ENCODE results near the gene THSD7B. TPM values are rescaled to one million over a fixed set of nuclear protein-coding genes. Genes with fewer than 3 reads are reported as not detected.

The THSD7B gene
- total and polyA plus RNA-seq, 10 of the 15 experiments (the other 5 are each of a cell fraction or from before 2014, with no cell fraction given): 0.03 to 0.56 (median 0.28) TPM

DNA sequence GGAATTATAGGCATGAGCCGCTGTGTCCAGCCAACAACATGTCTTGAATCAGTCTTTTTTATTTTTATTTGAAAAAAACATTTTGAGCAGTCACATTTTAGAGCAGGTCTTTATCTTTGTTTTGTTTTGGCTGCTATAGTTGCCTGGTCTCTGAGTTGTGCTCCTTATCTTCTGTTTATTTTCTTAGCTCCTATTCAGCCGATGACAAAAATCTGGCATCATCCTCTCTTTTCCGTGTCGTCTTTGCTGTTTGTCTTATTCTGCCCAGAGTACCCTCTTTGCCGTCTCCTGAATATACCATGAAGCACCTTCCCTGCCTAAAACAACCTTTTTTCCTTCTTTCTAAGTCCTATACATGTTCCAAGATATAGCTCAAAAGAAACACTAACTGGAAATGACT is 201.1 kb downstream of the THSD7B start:
- no peak overlapping the region for H3K4me2 ChIP-seq (ENCODE audit: control insufficient read depth, insufficient read depth)
- no peaks in the 10 kb centered on the region for H3K36me3 ChIP-seq (ENCODE audit: control insufficient read depth in 2 of 2, insufficient read depth in 2 of 2, low read length in 1 of 2)
- H3K27me3 ChIP-seq (replicated peaks in 1 of 2; ENCODE audit: control insufficient read depth in 2 of 2, insufficient read depth in 2 of 2, low read length in 1 of 2): no peaks in the 10 kb centered on the region
- H3K9ac ChIP-seq (ENCODE audit: control insufficient read depth, insufficient read depth, low read length): no peak overlapping the region
- no peak overlapping the region for H3K27ac ChIP-seq (ENCODE audit: control insufficient read depth, insufficient read depth)
- ChIA-PET CTCF (no interaction called here), RAD21 (ENCODE audit: unreplicated experiment) (no interaction called here), SMC1A (ENCODE audit: uncharacterized antibody, unreplicated experiment) (interaction anchor here (0.9 kb wide), 1 partner anchor 11 kb away, joined by 5 read pairs; no protein-coding TSS in a partner anchor), POLR2A (no interaction called here)
- H3K4me3 ChIP-seq: no peak overlapping the region
- no peak for FAIRE-seq
- in situ Hi-C loops (cut with MboI) (no loop called here), intact Hi-C loops (cut with micrococcal nuclease; ENCODE audit: unreplicated experiment) (no loop called here)
- no peak overlapping the region for H2AFZ ChIP-seq (ENCODE audit: control insufficient read depth, low read depth, low read length)
- no peaks in the 10 kb centered on the region for H3K9me3 ChIP-seq (replicated peaks; ENCODE audit: control insufficient read depth, insufficient read depth, low read length)
- no peaks in the 10 kb centered on the region for H3K79me2 ChIP-seq (ENCODE audit: control insufficient read depth, insufficient read depth, low read length)
- no peaks in the 10 kb centered on the region for H4K20me1 ChIP-seq (ENCODE audit: control insufficient read depth, insufficient read depth)
- WGBS (ENCODE audit: insufficient coverage, insufficient replicate concordance, low lambda C conversion rate, missing lambda C conversion rate): 33% methylated on average over 5 of the region's 5 CpGs
- no TSS peak for BruUV-seq (replicated peaks)
- no peaks in the 10 kb centered on the region for H3K4me1 ChIP-seq (ENCODE audit: control insufficient read depth, insufficient read depth, low read length)
- ATAC-seq: no peak
- DNase-seq (ENCODE audit: low read depth, low spot score): no peak
- TF ChIP-seq PML (IDR thresholded peaks at IDR 0.05; ENCODE audit: low read length) (no peak), IKZF2 (IDR thresholded peaks at IDR 0.05) (no peak), ESRRA (IDR thresholded peaks at IDR 0.05; ENCODE audit: low read length) (no peak), CEBPB (IDR thresholded peaks at IDR 0.05; ENCODE audit: borderline replicate concordance in 1 of 2, low read depth in 2 of 2, low read length in 2 of 2) (no peak), MEF2A (IDR thresholded peaks at IDR 0.05; ENCODE audit: insufficient read depth, low read depth, low read length) (no peak), POLR2AphosphoS2 (IDR thresholded peaks at IDR 0.05; ENCODE audit: low read depth, low read length) (no peak), BACH1 (IDR thresholded peaks at IDR 0.05; ENCODE audit: borderline replicate concordance) (no peak), HCFC1 (IDR thresholded peaks at IDR 0.05; ENCODE audit: low read length) (no peak), DPF2 (IDR thresholded peaks at IDR 0.05) (no peak), POU2F2 (IDR thresholded peaks at IDR 0.05; ENCODE audit: borderline replicate concordance, low read depth, low read length) (no peak), PAX5 (IDR thresholded peaks at IDR 0.05; ENCODE audit: borderline replicate concordance, low read depth, low read length) (no peak), CHD4 (IDR thresholded peaks at IDR 0.05) (no peak)
- TF ChIP-seq, protein P1, sequence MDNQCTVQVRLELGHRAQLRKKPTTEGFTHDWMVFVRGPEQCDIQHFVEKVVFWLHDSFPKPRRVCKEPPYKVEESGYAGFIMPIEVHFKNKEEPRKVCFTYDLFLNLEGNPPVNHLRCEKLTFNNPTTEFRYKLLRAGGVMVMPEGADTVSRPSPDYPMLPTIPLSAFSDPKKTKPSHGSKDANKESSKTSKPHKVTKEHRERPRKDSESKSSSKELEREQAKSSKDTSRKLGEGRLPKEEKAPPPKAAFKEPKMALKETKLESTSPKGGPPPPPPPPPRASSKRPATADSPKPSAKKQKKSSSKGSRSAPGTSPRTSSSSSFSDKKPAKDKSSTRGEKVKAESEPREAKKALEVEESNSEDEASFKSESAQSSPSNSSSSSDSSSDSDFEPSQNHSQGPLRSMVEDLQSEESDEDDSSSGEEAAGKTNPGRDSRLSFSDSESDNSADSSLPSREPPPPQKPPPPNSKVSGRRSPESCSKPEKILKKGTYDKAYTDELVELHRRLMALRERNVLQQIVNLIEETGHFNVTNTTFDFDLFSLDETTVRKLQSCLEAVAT (IDR thresholded peaks at IDR 0.05): no peak
- TF ChIP-seq, protein P2, sequence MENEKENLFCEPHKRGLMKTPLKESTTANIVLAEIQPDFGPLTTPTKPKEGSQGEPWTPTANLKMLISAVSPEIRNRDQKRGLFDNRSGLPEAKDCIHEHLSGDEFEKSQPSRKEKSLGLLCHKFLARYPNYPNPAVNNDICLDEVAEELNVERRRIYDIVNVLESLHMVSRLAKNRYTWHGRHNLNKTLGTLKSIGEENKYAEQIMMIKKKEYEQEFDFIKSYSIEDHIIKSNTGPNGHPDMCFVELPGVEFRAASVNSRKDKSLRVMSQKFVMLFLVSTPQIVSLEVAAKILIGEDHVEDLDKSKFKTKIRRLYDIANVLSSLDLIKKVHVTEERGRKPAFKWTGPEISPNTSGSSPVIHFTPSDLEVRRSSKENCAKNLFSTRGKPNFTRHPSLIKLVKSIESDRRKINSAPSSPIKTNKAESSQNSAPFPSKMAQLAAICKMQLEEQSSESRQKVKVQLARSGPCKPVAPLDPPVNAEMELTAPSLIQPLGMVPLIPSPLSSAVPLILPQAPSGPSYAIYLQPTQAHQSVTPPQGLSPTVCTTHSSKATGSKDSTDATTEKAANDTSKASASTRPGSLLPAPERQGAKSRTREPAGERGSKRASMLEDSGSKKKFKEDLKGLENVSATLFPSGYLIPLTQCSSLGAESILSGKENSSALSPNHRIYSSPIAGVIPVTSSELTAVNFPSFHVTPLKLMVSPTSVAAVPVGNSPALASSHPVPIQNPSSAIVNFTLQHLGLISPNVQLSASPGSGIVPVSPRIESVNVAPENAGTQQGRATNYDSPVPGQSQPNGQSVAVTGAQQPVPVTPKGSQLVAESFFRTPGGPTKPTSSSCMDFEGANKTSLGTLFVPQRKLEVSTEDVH (IDR thresholded peaks at IDR 0.05; ENCODE audit: low read depth, partially characterized antibody): no peak
- TF ChIP-seq, protein P3, sequence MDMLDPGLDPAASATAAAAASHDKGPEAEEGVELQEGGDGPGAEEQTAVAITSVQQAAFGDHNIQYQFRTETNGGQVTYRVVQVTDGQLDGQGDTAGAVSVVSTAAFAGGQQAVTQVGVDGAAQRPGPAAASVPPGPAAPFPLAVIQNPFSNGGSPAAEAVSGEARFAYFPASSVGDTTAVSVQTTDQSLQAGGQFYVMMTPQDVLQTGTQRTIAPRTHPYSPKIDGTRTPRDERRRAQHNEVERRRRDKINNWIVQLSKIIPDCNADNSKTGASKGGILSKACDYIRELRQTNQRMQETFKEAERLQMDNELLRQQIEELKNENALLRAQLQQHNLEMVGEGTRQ (IDR thresholded peaks at IDR 0.05; ENCODE audit: borderline replicate concordance, low read depth, low read length): no peak
- TF ChIP-seq, protein P4, sequence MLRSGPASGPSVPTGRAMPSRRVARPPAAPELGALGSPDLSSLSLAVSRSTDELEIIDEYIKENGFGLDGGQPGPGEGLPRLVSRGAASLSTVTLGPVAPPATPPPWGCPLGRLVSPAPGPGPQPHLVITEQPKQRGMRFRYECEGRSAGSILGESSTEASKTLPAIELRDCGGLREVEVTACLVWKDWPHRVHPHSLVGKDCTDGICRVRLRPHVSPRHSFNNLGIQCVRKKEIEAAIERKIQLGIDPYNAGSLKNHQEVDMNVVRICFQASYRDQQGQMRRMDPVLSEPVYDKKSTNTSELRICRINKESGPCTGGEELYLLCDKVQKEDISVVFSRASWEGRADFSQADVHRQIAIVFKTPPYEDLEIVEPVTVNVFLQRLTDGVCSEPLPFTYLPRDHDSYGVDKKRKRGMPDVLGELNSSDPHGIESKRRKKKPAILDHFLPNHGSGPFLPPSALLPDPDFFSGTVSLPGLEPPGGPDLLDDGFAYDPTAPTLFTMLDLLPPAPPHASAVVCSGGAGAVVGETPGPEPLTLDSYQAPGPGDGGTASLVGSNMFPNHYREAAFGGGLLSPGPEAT (IDR thresholded peaks at IDR 0.05; ENCODE audit: low read depth): no peak
